LHCN-M2 (cell line): ENCODE results near the gene KIF26B. TPM values are rescaled to one million over a fixed set of nuclear protein-coding genes. Genes with fewer than 3 reads are reported as not detected.

Experiments used
- DNase-seq: peaks from one replicate; pipeline ENCODE4 v3.0.0-alpha.2; 2012; ENCODE audit warnings: low read depth
- total RNA-seq: library from RNA; depleted of rRNA; stranded (reverse); fragments of >200 nt; gene quantifications from 2 replicates; pipeline ENCODE4 v1.2.3, GENCODE V29; 2014

Gene KIF26B
- total RNA-seq, 1 experiment from 2014 or later = 0.17 TPM

GRCh38 chr1:245172026-245172425, 17.2 kb downstream of the KIF26B start:
- no peak for DNase-seq

GRCh38 chr1:245172829-245173228, 18.0 kb downstream of the KIF26B start:
- no peak for DNase-seq

GRCh38 chr1:245173446-245174211, 18.8 kb downstream of the KIF26B start:
- DNase-seq = no peak

GRCh38 chr1:245177071-245177900, 22.5 kb downstream of the KIF26B start:
- DNase-seq = peak; percentile 30

- no peak for DNase-seq
Measured at GRCh38 chr1:245179706-245180105, 24.9 kb downstream of the KIF26B start.

GRCh38 chr1:245180496-245181157, 25.8 kb downstream of the KIF26B start:
- peak; percentile 40 for DNase-seq

- DNase-seq = no peak
Measured at GRCh38 chr1:245181158-245181517, 26.4 kb downstream of the KIF26B start.

GRCh38 chr1:245182028-245182427, 27.2 kb downstream of the KIF26B start:
- no peak for DNase-seq

GRCh38 chr1:245183429-245183828, 28.6 kb downstream of the KIF26B start:
- DNase-seq = no peak

GRCh38 chr1:245184779-245185178, 30.0 kb downstream of the KIF26B start:
- no peak for DNase-seq

GRCh38 chr1:245188403-245188802, 33.6 kb downstream of the KIF26B start:
- no peak for DNase-seq

- DNase-seq = no peak
Measured at GRCh38 chr1:245195398-245195797, 40.6 kb downstream of the KIF26B start.

GRCh38 chr1:245197121-245197520, 42.3 kb downstream of the KIF26B start:
- no peak for DNase-seq

GRCh38 chr1:245197911-245198379, 43.2 kb downstream of the KIF26B start:
- peak; percentile 3 for DNase-seq

- DNase-seq = no peak
Measured at GRCh38 chr1:245198748-245199516, 44.1 kb downstream of the KIF26B start.

GRCh38 chr1:245200146-245200545, 45.4 kb downstream of the KIF26B start:
- DNase-seq = no peak

GRCh38 chr1:245201201-245201600, 46.4 kb downstream of the KIF26B start:
- no peak for DNase-seq

- DNase-seq = no peak
Measured at GRCh38 chr1:245201827-245202226, 47.0 kb downstream of the KIF26B start.

- no peak for DNase-seq
Measured at GRCh38 chr1:245205396-245205795, 50.6 kb downstream of the KIF26B start.

- no peak for DNase-seq
Measured at GRCh38 chr1:245205864-245206263, 51.1 kb downstream of the KIF26B start.

GRCh38 chr1:245207056-245207638, 52.4 kb downstream of the KIF26B start:
- DNase-seq = no peak
